ENCODE data around the gene CFAP57.

DNA sequence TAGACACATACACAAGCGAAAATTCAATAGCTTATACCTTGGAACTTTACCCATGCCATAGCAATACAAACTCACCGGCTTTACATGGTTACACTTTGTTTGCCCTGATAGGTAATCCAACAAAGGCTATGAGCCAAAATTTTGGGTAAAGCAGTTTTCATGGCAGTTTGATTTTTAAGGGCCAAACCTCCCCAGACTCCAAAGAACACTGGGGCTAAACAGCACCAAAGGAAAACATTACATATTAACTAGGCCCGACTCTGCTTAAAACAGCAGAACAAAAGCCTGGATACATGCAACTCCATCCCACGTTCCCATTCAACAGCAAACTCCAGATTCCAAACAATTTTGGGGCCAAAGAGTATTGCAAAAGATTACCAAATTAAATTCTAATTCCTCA is 93.3 kb downstream of the CFAP57 start:
- TF ChIP-seq, protein P1, sequence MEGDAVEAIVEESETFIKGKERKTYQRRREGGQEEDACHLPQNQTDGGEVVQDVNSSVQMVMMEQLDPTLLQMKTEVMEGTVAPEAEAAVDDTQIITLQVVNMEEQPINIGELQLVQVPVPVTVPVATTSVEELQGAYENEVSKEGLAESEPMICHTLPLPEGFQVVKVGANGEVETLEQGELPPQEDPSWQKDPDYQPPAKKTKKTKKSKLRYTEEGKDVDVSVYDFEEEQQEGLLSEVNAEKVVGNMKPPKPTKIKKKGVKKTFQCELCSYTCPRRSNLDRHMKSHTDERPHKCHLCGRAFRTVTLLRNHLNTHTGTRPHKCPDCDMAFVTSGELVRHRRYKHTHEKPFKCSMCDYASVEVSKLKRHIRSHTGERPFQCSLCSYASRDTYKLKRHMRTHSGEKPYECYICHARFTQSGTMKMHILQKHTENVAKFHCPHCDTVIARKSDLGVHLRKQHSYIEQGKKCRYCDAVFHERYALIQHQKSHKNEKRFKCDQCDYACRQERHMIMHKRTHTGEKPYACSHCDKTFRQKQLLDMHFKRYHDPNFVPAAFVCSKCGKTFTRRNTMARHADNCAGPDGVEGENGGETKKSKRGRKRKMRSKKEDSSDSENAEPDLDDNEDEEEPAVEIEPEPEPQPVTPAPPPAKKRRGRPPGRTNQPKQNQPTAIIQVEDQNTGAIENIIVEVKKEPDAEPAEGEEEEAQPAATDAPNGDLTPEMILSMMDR (IDR thresholded peaks at IDR 0.05): no peak
- no peak for TF ChIP-seq EP300 (IDR thresholded peaks at IDR 0.05)

All from suprapubic skin (tissue), 3 donors.